BLaER1 treated with 17β-estradiol and CSF1 and Interleukin-3, amounts not matched to agents 10 nM and 100 nM (cell line): ENCODE results near the gene CFAP57.
A peak's percentile ranks its signal among the peaks of the same experiment; 100 is the strongest.

Experiments used
- H3K27ac ChIP-seq, 11 experiments: shearing (Covaris generic); formaldehyde crosslinking; 2 replicates each; pipeline ENCODE4 v1.8.1; 2022
- H3K27me3 ChIP-seq, 11 experiments: shearing (Covaris generic); formaldehyde crosslinking; 2 replicates each; pipeline ENCODE4 v1.8.1; 2022
- H3K36me3 ChIP-seq, 11 experiments: shearing (Covaris generic); formaldehyde crosslinking; 2 replicates each; pipeline ENCODE4 v1.8.1; 2022
- H3K4me1 ChIP-seq, 10 experiments: shearing (Covaris generic); formaldehyde crosslinking; 2 replicates each; pipeline ENCODE4 v1.8.1; 2022
- H3K4me2 ChIP-seq, 11 experiments: shearing (Covaris generic); formaldehyde crosslinking; 2 replicates each; pipeline ENCODE4 v1.8.1; 2022
- H3K4me3 ChIP-seq, 10 experiments: shearing (Covaris generic); formaldehyde crosslinking; 2 replicates each; pipeline ENCODE4 v1.8.1; 2022
- H3K9ac ChIP-seq, 11 experiments: shearing (Covaris generic); formaldehyde crosslinking; 2 replicates each; pipeline ENCODE4 v1.8.1; 2022
- H3K9me3 ChIP-seq, 11 experiments: shearing (Covaris generic); formaldehyde crosslinking; replicated peaks in 1 of 11; 2 replicates each; pipeline ENCODE4 v1.8.1; 2022
- H4K20me1 ChIP-seq, 11 experiments: shearing (Covaris generic); formaldehyde crosslinking; 2 replicates each; pipeline ENCODE4 v1.8.1; 2022
- Cebpa-rat ChIP-seq, 11 experiments: shearing (Covaris generic); IDR thresholded peaks; 2 replicates each; pipeline ENCODE4 v1.8.1; 2022

The CFAP57 gene

DNA sequence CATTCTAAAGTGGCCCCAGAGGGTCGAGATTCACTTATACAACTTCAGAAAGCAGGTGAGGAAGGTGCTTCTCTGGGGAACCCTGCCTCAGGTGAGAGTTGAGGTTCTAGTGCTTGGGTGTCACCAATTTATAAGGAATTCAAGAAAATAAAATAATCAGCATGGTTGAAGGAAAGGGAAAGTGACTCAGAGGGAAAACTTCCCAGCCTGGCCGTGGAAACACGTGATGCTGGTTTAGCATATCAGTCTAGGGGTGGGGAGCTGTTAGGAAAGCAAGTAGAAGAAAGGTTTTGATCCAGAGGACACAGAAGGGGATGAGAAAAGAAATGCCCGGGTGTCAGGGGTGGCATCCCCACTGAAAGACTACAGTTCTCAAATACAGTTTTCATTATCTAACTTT lies 59.9 kb downstream of the CFAP57 start:
- Histone ChIP-seq H3K36me3 (no peaks in the 10 kb centered on the region), H3K9ac (no peak overlapping the region), H3K4me1 (peaks cover 0 to 23% (median 10%) of the 10 kb centered on the region in 10 experiments; a peak in 11 of 20 replicates), H3K27ac (no peak overlapping the region), H4K20me1 (no peaks in the 10 kb centered on the region; a peak in 1 of 22 replicates), H3K4me3 (no peak overlapping the region), H3K9me3 (no peaks in the 10 kb centered on the region), H3K27me3 (no peaks in the 10 kb centered on the region), H3K4me2 (peak overlapping the region in 5 of 11 experiments; percentile 42 to 78 (median 60); a peak in 10 of 22 replicates)
- TF ChIP-seq Cebpa-rat (IDR thresholded peaks at IDR 0.05) = no peak

GRCh38 chr1:43232482-43232881 lies 60.4 kb downstream of the CFAP57 start:
- H3K27ac ChIP-seq = no peak overlapping the region
- H3K27me3 ChIP-seq = no peaks in the 10 kb centered on the region
- no peaks in the 10 kb centered on the region; a peak in 1 of 22 replicates for H4K20me1 ChIP-seq
- H3K4me3 ChIP-seq = no peak overlapping the region
- no peak for TF ChIP-seq Cebpa-rat (IDR thresholded peaks at IDR 0.05)
- H3K4me1 ChIP-seq = peaks cover 0 to 23% (median 10%) of the 10 kb centered on the region in 10 experiments; a peak in 12 of 20 replicates
- no peaks in the 10 kb centered on the region for H3K36me3 ChIP-seq
- peak overlapping the region in 4 of 11 experiments; percentile 58 to 78 (median 67); a peak in 6 of 22 replicates for H3K4me2 ChIP-seq
- no peak overlapping the region for H3K9ac ChIP-seq
- no peaks in the 10 kb centered on the region for H3K9me3 ChIP-seq

GRCh38 chr1:43233631-43234030 lies 61.5 kb downstream of the CFAP57 start:
- peaks cover 8 to 28% (median 15%) of the 10 kb centered on the region in 10 experiments for H3K4me1 ChIP-seq
- H3K4me3 ChIP-seq = no peak overlapping the region
- no peaks in the 10 kb centered on the region; a peak in 1 of 22 replicates for H4K20me1 ChIP-seq
- no peaks in the 10 kb centered on the region for H3K9me3 ChIP-seq
- H3K36me3 ChIP-seq = no peaks in the 10 kb centered on the region
- no peak for TF ChIP-seq Cebpa-rat (IDR thresholded peaks at IDR 0.05)
- H3K4me2 ChIP-seq = no peak overlapping the region
- no peak overlapping the region for H3K27ac ChIP-seq
- H3K9ac ChIP-seq = no peak overlapping the region
- H3K27me3 ChIP-seq = no peaks in the 10 kb centered on the region

DNA sequence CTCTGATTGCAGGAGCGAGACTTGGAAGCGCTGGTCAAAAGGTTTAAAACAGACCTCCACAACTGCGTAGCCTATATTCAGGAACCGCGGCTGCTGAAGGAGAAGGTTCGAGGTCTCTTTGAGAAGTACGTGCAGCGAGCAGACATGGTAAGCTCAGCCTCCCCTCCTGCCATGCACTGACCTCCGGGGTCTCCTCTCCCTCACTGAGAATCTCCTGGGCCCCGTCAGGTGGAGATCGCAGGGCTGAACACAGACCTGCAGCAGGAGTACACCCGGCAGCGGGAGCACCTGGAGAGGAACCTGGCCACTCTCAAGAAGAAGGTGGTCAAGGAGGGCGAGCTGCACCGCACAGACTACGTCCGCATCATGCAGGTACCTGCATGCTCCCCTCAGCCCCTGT lies 62.1 kb downstream of the CFAP57 start:
- Histone ChIP-seq H3K4me3 (no peak overlapping the region), H3K9me3 (no peaks in the 10 kb centered on the region), H3K36me3 (no peaks in the 10 kb centered on the region), H4K20me1 (no peaks in the 10 kb centered on the region; a peak in 1 of 22 replicates), H3K4me2 (no peak overlapping the region), H3K9ac (no peak overlapping the region), H3K27me3 (no peaks in the 10 kb centered on the region), H3K4me1 (peaks cover 15 to 29% (median 21%) of the 10 kb centered on the region in 10 experiments), H3K27ac (no peak overlapping the region)
- no peak for TF ChIP-seq Cebpa-rat (IDR thresholded peaks at IDR 0.05)

DNA sequence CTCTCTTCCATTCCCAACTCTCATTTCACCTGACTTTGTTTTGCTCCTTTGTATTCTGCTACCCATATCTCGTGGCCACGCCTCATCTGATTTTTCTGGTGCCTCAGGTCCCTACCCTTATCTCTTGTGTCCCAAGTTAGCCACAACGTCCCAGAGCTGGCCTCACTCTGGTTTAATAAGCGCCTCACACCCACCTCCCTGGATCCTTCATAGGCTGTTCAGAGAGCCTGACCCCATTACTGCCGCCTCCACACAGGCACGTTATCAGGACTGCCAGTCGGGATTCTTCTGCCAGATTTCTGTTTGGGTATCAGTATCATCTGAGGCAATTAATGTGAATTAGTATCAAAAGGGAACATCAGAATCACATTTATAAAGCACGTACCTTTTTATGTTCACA lies 62.9 kb downstream of the CFAP57 start:
- Histone ChIP-seq H4K20me1 (no peaks in the 10 kb centered on the region; a peak in 1 of 22 replicates), H3K27ac (no peak overlapping the region)
- no peak for TF ChIP-seq Cebpa-rat (IDR thresholded peaks at IDR 0.05)

GRCh38 chr1:43235451-43236121 lies 63.5 kb downstream of the CFAP57 start:
- no peaks in the 10 kb centered on the region; a peak in 1 of 22 replicates for H4K20me1 ChIP-seq
- H3K4me1 ChIP-seq = peaks cover 26 to 42% (median 32%) of the 10 kb centered on the region in 10 experiments
- no peaks in the 10 kb centered on the region for H3K27me3 ChIP-seq
- no peak overlapping the region for H3K4me3 ChIP-seq
- H3K9me3 ChIP-seq = peaks cover 0 to 2% (median 0%) of the 10 kb centered on the region in 11 experiments; a peak in 3 of 22 replicates
- no peak overlapping the region for H3K27ac ChIP-seq
- no peaks in the 10 kb centered on the region for H3K36me3 ChIP-seq
- TF ChIP-seq Cebpa-rat (IDR thresholded peaks at IDR 0.05) = no peak
- no peak overlapping the region for H3K4me2 ChIP-seq
- 0 out of 22 replicates have a peak overlapping the region, but pooled peaks of 1 of the 11 experiments have one; percentile 36 for H3K9ac ChIP-seq

More for the DNA sequence above, 62.9 kb downstream of the CFAP57 start:
- Histone ChIP-seq H3K36me3 (no peaks in the 10 kb centered on the region), H3K4me1 (peaks cover 20 to 36% (median 28%) of the 10 kb centered on the region in 10 experiments), H3K27me3 (no peaks in the 10 kb centered on the region), H3K9me3 (no peaks in the 10 kb centered on the region), H3K4me2 (no peak overlapping the region), H3K4me3 (no peak overlapping the region), H3K9ac (no peak overlapping the region)

DNA sequence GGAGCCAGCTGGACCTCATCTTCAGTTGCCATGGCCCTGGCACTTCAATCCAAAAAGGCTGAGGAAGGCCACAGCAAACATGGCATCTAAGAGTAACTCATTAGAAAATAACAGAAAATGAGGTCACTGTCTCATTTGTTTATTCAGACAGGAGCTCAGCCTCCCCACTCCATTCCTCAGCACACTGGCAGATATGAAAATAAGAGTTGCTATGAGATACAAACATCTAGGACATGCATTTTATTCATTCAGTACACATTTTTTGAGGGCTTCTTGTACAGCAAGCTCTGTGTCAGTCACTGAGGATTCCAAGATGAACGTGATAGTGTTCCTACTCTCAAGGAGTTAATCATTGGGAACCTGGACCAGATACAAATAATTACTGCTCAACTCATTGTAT lies 65.0 kb downstream of the CFAP57 start:
- Histone ChIP-seq H3K9ac (no peak overlapping the region), H3K27ac (no peak overlapping the region), H3K9me3 (peaks cover 0 to 16% (median 10%) of the 10 kb centered on the region in 11 experiments; a peak in 8 of 22 replicates), H4K20me1 (no peaks in the 10 kb centered on the region; a peak in 1 of 22 replicates), H3K4me1 (peaks cover 17 to 36% (median 33%) of the 10 kb centered on the region in 10 experiments), H3K27me3 (no peaks in the 10 kb centered on the region), H3K36me3 (no peaks in the 10 kb centered on the region), H3K4me3 (no peak overlapping the region), H3K4me2 (no peak overlapping the region)
- TF ChIP-seq Cebpa-rat (IDR thresholded peaks at IDR 0.05) = no peak

GRCh38 chr1:43238085-43238484 lies 66.0 kb downstream of the CFAP57 start:
- Histone ChIP-seq H3K4me2 (peak overlapping the region in 9 of 11 experiments; percentile 57 to 86 (median 79); a peak in 18 of 22 replicates), H3K4me3 (no peak overlapping the region), H3K36me3 (no peaks in the 10 kb centered on the region), H3K4me1 (peaks cover 12 to 36% (median 30%) of the 10 kb centered on the region in 10 experiments), H4K20me1 (no peaks in the 10 kb centered on the region; a peak in 1 of 22 replicates), H3K27me3 (no peaks in the 10 kb centered on the region), H3K9me3 (peaks cover 0 to 16% (median 10%) of the 10 kb centered on the region in 11 experiments; a peak in 8 of 22 replicates), H3K9ac (no peak overlapping the region), H3K27ac (peak overlapping the region in 1 of 11 experiments; percentile 60; a peak in 1 of 22 replicates)
- TF ChIP-seq Cebpa-rat (IDR thresholded peaks at IDR 0.05) = no peak

DNA sequence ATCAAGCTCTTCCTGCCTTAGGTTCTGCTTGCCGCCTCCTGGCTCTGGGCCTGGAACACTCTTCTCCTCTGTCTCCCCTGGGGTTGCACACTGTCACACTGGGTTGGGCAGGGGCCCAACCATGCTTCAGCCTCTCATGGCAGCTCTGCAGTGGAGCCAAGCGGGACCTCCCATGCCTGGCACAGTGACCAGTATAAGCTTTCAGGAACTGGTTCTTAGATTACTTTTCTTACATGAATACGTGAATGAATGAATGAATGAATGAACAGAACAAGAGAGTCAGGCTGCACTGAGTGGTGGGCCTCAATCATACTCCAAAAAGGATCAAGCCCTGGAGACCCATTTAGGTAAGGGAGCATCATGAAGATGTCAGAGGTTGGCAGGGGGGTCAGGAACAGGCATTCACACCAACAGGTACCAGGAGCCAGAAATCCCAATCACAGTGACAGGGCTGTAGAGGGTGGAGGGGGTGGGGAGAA lies 66.9 kb downstream of the CFAP57 start:
- Histone ChIP-seq H3K36me3 (no peaks in the 10 kb centered on the region), H3K9me3 (peaks cover 0 to 16% (median 10%) of the 10 kb centered on the region in 11 experiments; a peak in 8 of 22 replicates), H3K9ac (peak overlapping the region in 5 of 11 experiments; percentile 13 to 46 (median 30); a peak in 5 of 22 replicates), H4K20me1 (no peaks in the 10 kb centered on the region; a peak in 1 of 22 replicates), H3K4me2 (peak overlapping the region in 10 of 11 experiments; percentile 51 to 86 (median 74); a peak in 19 of 22 replicates), H3K27ac (peak overlapping the region in 8 of 11 experiments; percentile 24 to 60 (median 40); a peak in 12 of 22 replicates), H3K4me3 (no peak overlapping the region), H3K27me3 (no peaks in the 10 kb centered on the region), H3K4me1 (peaks cover 12 to 36% (median 30%) of the 10 kb centered on the region in 10 experiments)
- TF ChIP-seq Cebpa-rat (IDR thresholded peaks at IDR 0.05) = no peak
